ENCODE measurements around the gene CAB39L.

GRCh38 chr13:49300276-49300675 is 143.6 kb downstream of the CAB39L start:
- TF ChIP-seq EZH2 (IDR thresholded peaks at IDR 0.05; ENCODE audit: insufficient read depth, poor library complexity, severe bottlenecking) (no peak), EZH2phosphoT487 (IDR thresholded peaks at IDR 0.05; ENCODE audit: insufficient read depth, low read depth) (no peak)

Data from GM23248 (cell line).